SK-N-SH (cell line): Measurements from ENCODE around the gene CLCN6.

ENCODE experiments used
- EZH2phosphoT487 ChIP-seq: fragments of 200-600 bp; sonication (generic); IDR thresholded peaks from 2 replicates; pipeline ENCODE4 v1.6.1; 2017; ENCODE audit warnings: low read depth, mixed run types, mild to moderate bottlenecking, antibody characterized with exemption, moderate library complexity, borderline replicate concordance
- FOXM1 ChIP-seq: IDR thresholded peaks from 2 replicates; pipeline ENCODE4 v1.4.0; 2012; ENCODE audit warnings: low read depth, mild to moderate bottlenecking
- GATA2 ChIP-seq: sonication (generic); formaldehyde crosslinking; IDR thresholded peaks from 2 replicates; pipeline ENCODE4 v1.5.0; 2020; ENCODE audit warnings: mild to moderate bottlenecking, missing genetic modification reagents
- POLR2AphosphoS5 ChIP-seq: IDR thresholded peaks from 2 replicates; pipeline ENCODE4 v1.6.1; 2012; ENCODE audit warnings: low read depth, low read length
- REST ChIP-seq: IDR thresholded peaks from 2 replicates; pipeline ENCODE4 v1.6.1; 2012; ENCODE audit warnings: mild to moderate bottlenecking, low read depth, low read length, moderate library complexity
- RFX5 ChIP-seq: IDR thresholded peaks from 2 replicates; pipeline ENCODE4 v1.6.1; 2012; ENCODE audit warnings: mild to moderate bottlenecking, improper control_type of control experiment, low read length
- TEAD4 ChIP-seq: IDR thresholded peaks from 2 replicates; pipeline ENCODE4 v1.4.0; 2012; ENCODE audit warnings: mild to moderate bottlenecking, borderline replicate concordance; ENCODE audit not compliant: insufficient read depth
- USF2 ChIP-seq: fragments of 150-350 bp; IDR thresholded peaks from 2 replicates; pipeline ENCODE4 v1.6.1; 2017; ENCODE audit warnings: antibody characterized with exemption, low read length, low read depth, borderline replicate concordance
- YY1 ChIP-seq: IDR thresholded peaks from 2 replicates; pipeline ENCODE4 v1.4.0; 2012; ENCODE audit warnings: low read depth, mild to moderate bottlenecking
- ZBTB33 ChIP-seq: IDR thresholded peaks from 2 replicates; pipeline ENCODE4 v1.4.0; 2012; ENCODE audit warnings: low read depth, borderline replicate concordance
- TF ChIP-seq, protein P1 (sequence below): fragments of 150-350 bp; IDR thresholded peaks from 2 replicates; pipeline ENCODE4 v1.6.1; 2016; ENCODE audit warnings: mild to moderate bottlenecking, low read depth, low read length
- TF ChIP-seq, protein P2 (sequence below): IDR thresholded peaks from 2 replicates; pipeline ENCODE4 v1.4.0; 2012; ENCODE audit warnings: low read depth
- TF ChIP-seq, protein P3 (sequence below): fragments of 200-600 bp; sonication (generic); IDR thresholded peaks from 2 replicates; pipeline ENCODE4 v1.6.1; 2017; ENCODE audit warnings: antibody characterized with exemption, mild to moderate bottlenecking, moderate library complexity

GRCh38 chr1:11778844-11779623 lies 27.0 kb upstream of the CLCN6 start:
- TF ChIP-seq POLR2AphosphoS5 (no peak), YY1 (no peak), EZH2phosphoT487 (no peak), ZBTB33 (no peak), GATA2 (CRISPR knock-in tag) (no peak), RFX5 (no peak), USF2 (no peak), REST (no peak), FOXM1 (no peak), TEAD4 (no peak)
- TF ChIP-seq, protein P1, sequence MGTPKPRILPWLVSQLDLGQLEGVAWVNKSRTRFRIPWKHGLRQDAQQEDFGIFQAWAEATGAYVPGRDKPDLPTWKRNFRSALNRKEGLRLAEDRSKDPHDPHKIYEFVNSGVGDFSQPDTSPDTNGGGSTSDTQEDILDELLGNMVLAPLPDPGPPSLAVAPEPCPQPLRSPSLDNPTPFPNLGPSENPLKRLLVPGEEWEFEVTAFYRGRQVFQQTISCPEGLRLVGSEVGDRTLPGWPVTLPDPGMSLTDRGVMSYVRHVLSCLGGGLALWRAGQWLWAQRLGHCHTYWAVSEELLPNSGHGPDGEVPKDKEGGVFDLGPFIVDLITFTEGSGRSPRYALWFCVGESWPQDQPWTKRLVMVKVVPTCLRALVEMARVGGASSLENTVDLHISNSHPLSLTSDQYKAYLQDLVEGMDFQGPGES: no peak
- TF ChIP-seq, protein P2, sequence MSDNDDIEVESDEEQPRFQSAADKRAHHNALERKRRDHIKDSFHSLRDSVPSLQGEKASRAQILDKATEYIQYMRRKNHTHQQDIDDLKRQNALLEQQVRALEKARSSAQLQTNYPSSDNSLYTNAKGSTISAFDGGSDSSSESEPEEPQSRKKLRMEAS: no peak
- TF ChIP-seq, protein P3, sequence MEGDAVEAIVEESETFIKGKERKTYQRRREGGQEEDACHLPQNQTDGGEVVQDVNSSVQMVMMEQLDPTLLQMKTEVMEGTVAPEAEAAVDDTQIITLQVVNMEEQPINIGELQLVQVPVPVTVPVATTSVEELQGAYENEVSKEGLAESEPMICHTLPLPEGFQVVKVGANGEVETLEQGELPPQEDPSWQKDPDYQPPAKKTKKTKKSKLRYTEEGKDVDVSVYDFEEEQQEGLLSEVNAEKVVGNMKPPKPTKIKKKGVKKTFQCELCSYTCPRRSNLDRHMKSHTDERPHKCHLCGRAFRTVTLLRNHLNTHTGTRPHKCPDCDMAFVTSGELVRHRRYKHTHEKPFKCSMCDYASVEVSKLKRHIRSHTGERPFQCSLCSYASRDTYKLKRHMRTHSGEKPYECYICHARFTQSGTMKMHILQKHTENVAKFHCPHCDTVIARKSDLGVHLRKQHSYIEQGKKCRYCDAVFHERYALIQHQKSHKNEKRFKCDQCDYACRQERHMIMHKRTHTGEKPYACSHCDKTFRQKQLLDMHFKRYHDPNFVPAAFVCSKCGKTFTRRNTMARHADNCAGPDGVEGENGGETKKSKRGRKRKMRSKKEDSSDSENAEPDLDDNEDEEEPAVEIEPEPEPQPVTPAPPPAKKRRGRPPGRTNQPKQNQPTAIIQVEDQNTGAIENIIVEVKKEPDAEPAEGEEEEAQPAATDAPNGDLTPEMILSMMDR: no peak
